CD4-positive, alpha-beta T cell treated with Interleukin-4 for 4 hours (primary cell): ENCODE data around the gene SOWAHA.
"Not testable (repeated sequence)": the region's sequence is repeated elsewhere in the genome, so short reads cannot be mapped to it uniquely, and the experiment has no call there.

Source experiments
- DNase-seq: peaks from one replicate; pipeline ENCODE4 v3.0.0-alpha.2; 2020

SOWAHA gene

GRCh38 chr5:132778129-132778528, 35.0 kb upstream of the SOWAHA start:
- DNase-seq = no peak

GRCh38 chr5:132778856-132779255, 34.2 kb upstream of the SOWAHA start:
- DNase-seq = no peak

GRCh38 chr5:132779961-132780360, 33.1 kb upstream of the SOWAHA start:
- DNase-seq = no peak

GRCh38 chr5:132780577-132780976, 32.5 kb upstream of the SOWAHA start:
- DNase-seq = no peak

- DNase-seq = no peak
These were observed 32.1 kb upstream of the SOWAHA start for GRCh38 chr5:132781029-132781428.

GRCh38 chr5:132782101-132782500, 31.0 kb upstream of the SOWAHA start:
- DNase-seq = no peak

- DNase-seq = no peak
These were observed 27.7 kb upstream of the SOWAHA start for GRCh38 chr5:132785365-132785764.

GRCh38 chr5:132785864-132786263, 27.2 kb upstream of the SOWAHA start:
- DNase-seq = no peak

GRCh38 chr5:132787076-132787475, 26.0 kb upstream of the SOWAHA start:
- DNase-seq = no peak

- DNase-seq = no peak
These were observed 24.6 kb upstream of the SOWAHA start for GRCh38 chr5:132788508-132788907.

- no peak for DNase-seq
These were observed 23.9 kb upstream of the SOWAHA start for GRCh38 chr5:132788990-132789886.

- DNase-seq = no peak
These were observed 22.8 kb upstream of the SOWAHA start for GRCh38 chr5:132790201-132790865.

- DNase-seq = no peak
These were observed 22.1 kb upstream of the SOWAHA start for GRCh38 chr5:132791026-132791425.

GRCh38 chr5:132797651-132798050, 15.5 kb upstream of the SOWAHA start:
- no peak for DNase-seq

GRCh38 chr5:132799392-132799791, 13.7 kb upstream of the SOWAHA start:
- no peak for DNase-seq

- no peak for DNase-seq
These were observed 12.6 kb upstream of the SOWAHA start for GRCh38 chr5:132800545-132800944.

GRCh38 chr5:132802044-132802684, 10.9 kb upstream of the SOWAHA start:
- no peak for DNase-seq

- DNase-seq = not testable (repeated sequence)
These were observed 10.4 kb upstream of the SOWAHA start for GRCh38 chr5:132802685-132803066.

GRCh38 chr5:132804219-132804618, 8.9 kb upstream of the SOWAHA start:
- DNase-seq = not testable (repeated sequence)

GRCh38 chr5:132805872-132806271, 7.2 kb upstream of the SOWAHA start:
- not testable (repeated sequence) for DNase-seq

GRCh38 chr5:132806804-132807162, 6.3 kb upstream of the SOWAHA start:
- not testable (repeated sequence) for DNase-seq

- DNase-seq = no peak
These were observed 5.8 kb upstream of the SOWAHA start for GRCh38 chr5:132807163-132807838.

GRCh38 chr5:132808448-132808847, 4.7 kb upstream of the SOWAHA start:
- no peak for DNase-seq
